Measurements from ENCODE around the gene CDK6.

GRCh38 chr7:92684274-92684673 is 152.1 kb downstream of the CDK6 start:
- no peak for TF ChIP-seq POLR2A (IDR thresholded peaks at IDR 0.05)
- no peak for TF ChIP-seq CTCF (IDR thresholded peaks at IDR 0.05 in 8 of 11, conservative IDR thresholded peaks at IDR 0.05 in 3 of 11)

Data from spleen (tissue), 7 donors.